SJSA1 (cell line): ENCODE data around the gene IL12A. TPM values are rescaled to one million over a fixed set of nuclear protein-coding genes. Genes with fewer than 3 reads are reported as not detected.

Experiments
- DNase-seq, 2 experiments: peaks; one replicate each; pipeline ENCODE4 v3.0.0-alpha.2; 2015 to 2020; ENCODE audit warnings: low spot score in 2 of 2, low read depth in 1 of 2
- H3K27ac ChIP-seq: fragments of 250-450 bp; sonication (Bioruptor Pico); 2 replicates; pipeline ENCODE4 v1.5.1; 2020; ENCODE audit warnings: mild to moderate bottlenecking, moderate library complexity
- H3K27me3 ChIP-seq: fragments of 250-450 bp; sonication (Bioruptor Pico); replicated peaks from 2 replicates; pipeline ENCODE4 v1.5.1; 2020; ENCODE audit warnings: mild to moderate bottlenecking, moderate library complexity
- H3K36me3 ChIP-seq: fragments of 250-450 bp; sonication (Bioruptor Pico); 2 replicates; pipeline ENCODE4 v1.5.1; 2020; ENCODE audit warnings: mild to moderate bottlenecking
- H3K4me1 ChIP-seq: fragments of 250-450 bp; sonication (Bioruptor Pico); replicated peaks from 2 replicates; pipeline ENCODE4 v1.6.1; 2021; ENCODE audit warnings: mild to moderate bottlenecking
- H3K4me3 ChIP-seq: fragments of 250-450 bp; sonication (Bioruptor Pico); 2 replicates; pipeline ENCODE4 v1.5.1; 2020; ENCODE audit warnings: mild to moderate bottlenecking
- H3K9me3 ChIP-seq: fragments of 250-450 bp; sonication (Bioruptor Pico); replicated peaks from 2 replicates; pipeline ENCODE4 v1.5.1; 2020; ENCODE audit warnings: mild to moderate bottlenecking
- total RNA-seq: library from RNA; depleted of rRNA; stranded (reverse); fragments of >200 nt; shearing (Covaris generic); gene quantifications from 2 replicates; pipeline ENCODE4 v1.2.3, GENCODE V29; 2014

Gene IL12A
- total RNA-seq, 1 experiment from 2014 or later = 5.5 TPM

DNA sequence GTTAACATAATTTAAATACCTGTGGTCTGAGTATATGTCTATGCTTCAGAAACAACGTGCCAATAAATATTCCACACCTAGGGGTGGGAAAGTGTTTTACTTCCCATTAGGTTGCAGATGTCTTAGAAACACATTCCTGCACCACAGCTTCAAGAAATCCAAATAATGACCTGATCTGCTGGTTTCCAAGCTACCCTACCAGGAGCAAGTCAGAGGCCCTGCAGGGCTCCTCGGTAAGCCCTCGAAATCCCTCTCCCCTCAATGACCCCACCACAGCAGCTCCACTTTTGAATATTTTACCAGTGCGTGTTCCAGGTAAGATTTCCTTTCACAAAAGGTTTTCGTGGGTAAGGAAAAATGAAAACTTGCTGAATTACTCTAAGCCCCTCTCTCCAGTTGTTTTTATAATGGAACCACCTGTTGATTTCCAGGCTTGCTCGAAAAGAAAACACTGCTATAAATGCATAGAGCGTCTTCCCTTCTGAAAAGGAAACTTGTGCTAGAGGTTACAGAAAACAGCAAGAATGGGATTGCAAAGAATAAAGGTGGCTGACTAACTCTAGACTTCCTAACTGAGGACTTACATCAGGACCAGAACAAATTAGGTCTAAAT, 12.6 kb downstream of the IL12A start:
- Histone ChIP-seq H3K27me3 (no peaks in the 10 kb centered on the region), H3K27ac (no peak overlapping the region), H3K36me3 (no peaks in the 10 kb centered on the region), H3K9me3 (no peaks in the 10 kb centered on the region), H3K4me3 (no peak overlapping the region), H3K4me1 (peaks cover 2% of the 10 kb centered on the region)
- no peak for DNase-seq

DNA sequence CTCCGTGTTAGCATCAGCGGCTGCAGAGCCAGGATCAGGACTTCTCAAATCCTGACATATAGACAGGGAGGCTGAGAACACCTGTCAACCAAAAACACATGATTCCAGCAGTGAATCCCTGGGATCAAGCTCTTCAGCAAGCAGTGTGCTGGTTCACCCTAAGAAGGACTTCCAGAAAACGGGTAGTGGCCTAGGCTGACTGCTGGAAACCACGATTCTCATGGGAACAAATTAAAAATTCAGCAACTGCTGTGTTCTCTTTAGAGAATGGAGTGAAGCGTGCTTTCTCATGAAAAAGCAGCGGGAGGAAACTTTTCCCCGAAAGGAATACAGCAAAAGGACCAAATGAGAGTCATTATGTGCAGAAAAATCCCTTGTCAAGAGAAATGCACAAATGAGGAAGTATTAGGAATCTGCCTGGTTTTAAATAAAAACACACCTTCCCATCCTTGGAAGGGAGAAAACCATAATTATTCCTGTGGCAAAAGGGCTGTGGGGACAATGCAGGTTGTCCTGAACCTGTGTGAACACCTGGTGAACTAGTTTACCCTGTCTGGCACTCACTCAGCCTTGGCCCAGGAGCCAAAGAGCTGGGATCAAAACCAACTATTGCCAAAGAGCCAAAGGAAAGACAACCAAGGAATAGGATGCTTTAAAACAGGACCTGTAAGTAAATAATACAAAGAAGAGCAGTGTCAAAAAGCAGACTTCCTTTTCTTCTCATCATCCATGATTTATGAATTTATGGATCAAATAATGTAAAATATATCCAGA, 13.4 kb downstream of the IL12A start:
- Histone ChIP-seq H3K9me3 (no peaks in the 10 kb centered on the region), H3K4me3 (no peak overlapping the region), H3K27me3 (no peaks in the 10 kb centered on the region), H3K27ac (no peak overlapping the region), H3K4me1 (no peaks in the 10 kb centered on the region), H3K36me3 (no peaks in the 10 kb centered on the region)
- no peak for DNase-seq

- peak; percentile 58 to 68 for DNase-seq
- Histone ChIP-seq H3K9me3 (no peaks in the 10 kb centered on the region), H3K4me3 (no peak overlapping the region), H3K27ac (no peak overlapping the region), H3K36me3 (no peaks in the 10 kb centered on the region), H3K4me1 (no peaks in the 10 kb centered on the region), H3K27me3 (no peaks in the 10 kb centered on the region)
These were observed 15.0 kb downstream of the IL12A start for GRCh38 chr3:160003520-160004128.

GRCh38 chr3:160005004-160005403, 16.4 kb downstream of the IL12A start:
- H3K27me3 ChIP-seq = no peaks in the 10 kb centered on the region
- no peak overlapping the region for H3K4me3 ChIP-seq
- DNase-seq = no peak
- H3K4me1 ChIP-seq = no peaks in the 10 kb centered on the region
- no peaks in the 10 kb centered on the region for H3K9me3 ChIP-seq
- no peak overlapping the region for H3K27ac ChIP-seq
- no peaks in the 10 kb centered on the region for H3K36me3 ChIP-seq

DNA sequence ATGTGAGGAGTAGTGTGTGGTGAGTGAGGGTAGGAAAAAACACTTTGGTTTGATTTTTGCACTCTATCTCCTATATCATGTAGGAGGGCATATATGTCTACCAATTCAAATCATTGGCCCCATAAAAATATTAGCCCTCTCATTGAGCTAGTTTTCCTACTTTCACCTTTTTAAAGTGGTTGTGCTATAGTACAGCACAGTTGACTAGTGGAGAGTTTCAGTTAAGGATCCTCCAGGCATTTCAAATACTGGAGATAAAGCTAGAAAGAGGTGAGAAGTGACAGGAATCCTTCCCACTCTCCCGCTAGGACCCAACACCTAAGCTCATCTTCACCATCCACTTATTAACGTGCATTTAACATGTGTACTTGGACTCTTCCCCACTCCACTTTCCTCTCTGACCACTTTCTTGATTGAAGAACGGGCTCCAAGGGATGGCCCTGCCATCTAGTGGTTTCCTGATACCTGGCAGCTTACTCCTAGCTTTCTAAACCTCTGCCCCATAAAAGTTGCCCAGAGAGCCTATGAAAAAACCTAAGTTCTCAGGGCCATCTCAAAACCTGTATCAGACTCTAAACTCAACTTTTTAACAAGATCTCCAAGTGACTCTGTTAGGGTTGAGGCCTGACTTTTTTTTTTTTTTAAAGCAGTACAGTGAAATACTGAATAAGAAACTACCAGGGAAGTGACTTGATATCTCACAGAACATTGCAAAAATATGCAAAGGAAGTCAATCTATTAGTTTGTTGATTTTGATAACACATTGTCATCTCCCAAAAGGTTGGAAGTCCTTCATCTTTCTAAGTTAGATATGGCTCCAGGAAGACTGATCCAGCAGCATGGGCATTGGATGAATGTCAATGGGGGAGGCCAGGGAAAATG, 17.9 kb downstream of the IL12A start:
- H3K27me3 ChIP-seq = no peaks in the 10 kb centered on the region
- no peaks in the 10 kb centered on the region for H3K4me1 ChIP-seq
- H3K4me3 ChIP-seq = no peak overlapping the region
- H3K9me3 ChIP-seq = no peaks in the 10 kb centered on the region
- H3K27ac ChIP-seq = no peak overlapping the region
- peak in 1 of 2 experiments; percentile 43 for DNase-seq
- H3K36me3 ChIP-seq = no peaks in the 10 kb centered on the region

DNA sequence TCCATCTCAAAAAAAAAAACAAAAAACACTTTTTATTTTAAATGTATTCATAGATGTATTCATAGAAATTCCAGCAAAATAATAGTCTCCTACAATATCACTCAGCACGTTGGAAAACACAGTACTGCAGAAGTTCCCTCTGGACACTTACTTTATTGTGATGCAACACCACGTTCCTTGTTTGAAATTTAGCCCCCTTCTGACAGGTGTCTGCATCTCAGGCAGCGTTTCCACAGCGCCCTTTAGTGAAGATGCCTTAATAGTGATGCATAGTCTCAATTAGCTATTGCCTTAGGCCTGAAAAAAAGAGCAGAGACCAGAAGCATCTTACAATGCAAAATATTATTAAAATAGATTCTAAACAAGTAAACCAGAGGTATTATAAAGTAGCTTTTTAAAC, 20.3 kb downstream of the IL12A start:
- Histone ChIP-seq H3K4me3 (no peak overlapping the region), H3K36me3 (no peaks in the 10 kb centered on the region), H3K4me1 (no peaks in the 10 kb centered on the region), H3K9me3 (no peaks in the 10 kb centered on the region), H3K27ac (no peak overlapping the region), H3K27me3 (no peaks in the 10 kb centered on the region)
- DNase-seq = no peak

DNA sequence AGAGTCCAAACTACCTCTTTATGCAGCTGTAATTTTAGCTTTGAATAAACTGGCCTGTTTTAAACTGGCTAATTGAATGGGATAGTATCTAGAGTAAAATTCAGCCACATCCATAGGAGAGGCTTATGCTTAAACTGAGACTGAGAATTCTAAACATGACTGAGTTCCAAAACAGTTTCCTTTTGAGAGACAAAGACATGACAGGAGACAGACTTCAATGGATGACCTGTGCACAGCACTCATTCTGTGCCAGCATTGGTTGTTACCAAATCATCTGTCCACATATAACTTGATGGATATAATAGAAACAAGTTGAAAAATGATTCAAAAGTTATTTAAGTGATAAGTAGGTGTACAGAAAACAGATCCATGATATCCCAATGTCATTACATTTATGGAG, 20.9 kb downstream of the IL12A start:
- Histone ChIP-seq H3K36me3 (no peaks in the 10 kb centered on the region), H3K4me3 (no peak overlapping the region), H3K4me1 (no peaks in the 10 kb centered on the region), H3K27ac (no peak overlapping the region), H3K9me3 (no peaks in the 10 kb centered on the region), H3K27me3 (no peaks in the 10 kb centered on the region)
- DNase-seq = no peak

GRCh38 chr3:160010578-160010977, 21.9 kb downstream of the IL12A start:
- Histone ChIP-seq H3K9me3 (no peaks in the 10 kb centered on the region), H3K36me3 (no peaks in the 10 kb centered on the region), H3K4me1 (no peaks in the 10 kb centered on the region), H3K27me3 (no peaks in the 10 kb centered on the region), H3K27ac (no peak overlapping the region), H3K4me3 (no peak overlapping the region)
- no peak for DNase-seq

DNA sequence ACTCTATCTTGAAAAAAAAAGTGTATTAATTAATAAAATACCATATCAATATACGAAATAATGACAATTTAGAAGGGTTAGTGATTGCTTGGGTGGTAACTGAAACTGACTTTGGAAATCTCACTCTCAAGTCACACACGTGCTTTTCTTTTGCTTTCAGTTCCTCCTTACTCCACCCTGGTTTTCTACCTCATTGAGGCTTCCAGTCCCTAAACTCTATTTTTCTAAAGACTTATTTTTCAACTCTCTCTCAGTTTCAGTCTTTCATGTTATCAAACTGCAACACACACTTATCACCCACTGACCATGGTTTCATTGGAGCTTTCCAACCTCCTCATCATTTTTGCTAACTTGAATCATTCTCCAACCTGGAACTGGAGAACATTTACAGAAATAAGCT, 23.5 kb downstream of the IL12A start:
- Histone ChIP-seq H3K4me1 (no peaks in the 10 kb centered on the region), H3K27ac (no peak overlapping the region), H3K4me3 (no peak overlapping the region), H3K9me3 (no peaks in the 10 kb centered on the region), H3K36me3 (no peaks in the 10 kb centered on the region), H3K27me3 (no peaks in the 10 kb centered on the region)
- DNase-seq = no peak

GRCh38 chr3:160016972-160017371, 28.3 kb downstream of the IL12A start:
- DNase-seq = no peak
- no peak overlapping the region for H3K4me3 ChIP-seq
- H3K4me1 ChIP-seq = no peaks in the 10 kb centered on the region
- no peaks in the 10 kb centered on the region for H3K27me3 ChIP-seq
- no peaks in the 10 kb centered on the region for H3K9me3 ChIP-seq
- no peak overlapping the region for H3K27ac ChIP-seq
- H3K36me3 ChIP-seq = no peaks in the 10 kb centered on the region

- Histone ChIP-seq H3K27me3 (no peaks in the 10 kb centered on the region), H3K9me3 (no peaks in the 10 kb centered on the region), H3K27ac (no peak overlapping the region), H3K4me1 (peaks cover 3% of the 10 kb centered on the region; the same call in 1 of the 2 replicates), H3K4me3 (no peak overlapping the region), H3K36me3 (no peaks in the 10 kb centered on the region)
- no peak for DNase-seq
These were observed 30.3 kb downstream of the IL12A start for GRCh38 chr3:160018959-160019358.

DNA sequence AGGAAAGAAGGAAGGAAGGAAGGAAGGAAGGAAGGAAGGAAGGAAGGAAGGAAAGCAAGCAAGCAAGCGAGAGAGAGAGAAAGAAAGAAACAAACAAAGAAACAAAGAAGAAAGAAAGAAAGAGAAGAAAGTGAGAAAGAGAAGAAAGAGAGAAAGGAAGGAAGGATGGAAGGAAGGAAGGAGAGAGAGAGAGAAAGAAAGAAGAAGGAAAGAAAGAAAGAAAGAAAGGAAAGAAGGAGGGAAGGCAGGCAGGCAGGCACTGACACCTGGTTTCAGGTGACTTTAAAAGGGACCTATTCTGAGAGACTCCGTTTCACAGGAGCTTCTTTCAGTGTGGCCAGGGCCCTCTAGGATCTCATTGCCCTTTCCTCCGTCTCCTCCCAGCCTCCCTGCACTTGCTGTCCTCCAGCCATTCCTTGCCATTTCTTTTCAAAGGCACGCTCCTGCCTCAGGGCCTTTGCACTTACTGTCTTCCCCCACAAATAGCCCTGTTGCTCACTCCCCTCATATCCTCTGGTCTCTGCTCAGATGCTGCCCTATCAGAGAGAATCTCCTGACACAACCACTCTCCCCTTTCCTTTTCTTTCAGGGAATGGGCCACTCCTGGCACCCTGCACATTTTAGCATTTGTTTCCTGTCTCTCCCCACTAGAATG, 31.5 kb downstream of the IL12A start:
- Histone ChIP-seq H3K27ac (no peak overlapping the region), H3K4me1 (peaks cover 3% of the 10 kb centered on the region; the same call in 1 of the 2 replicates), H3K4me3 (no peak overlapping the region), H3K36me3 (no peaks in the 10 kb centered on the region), H3K9me3 (no peaks in the 10 kb centered on the region), H3K27me3 (no peaks in the 10 kb centered on the region)
- DNase-seq = no peak

DNA sequence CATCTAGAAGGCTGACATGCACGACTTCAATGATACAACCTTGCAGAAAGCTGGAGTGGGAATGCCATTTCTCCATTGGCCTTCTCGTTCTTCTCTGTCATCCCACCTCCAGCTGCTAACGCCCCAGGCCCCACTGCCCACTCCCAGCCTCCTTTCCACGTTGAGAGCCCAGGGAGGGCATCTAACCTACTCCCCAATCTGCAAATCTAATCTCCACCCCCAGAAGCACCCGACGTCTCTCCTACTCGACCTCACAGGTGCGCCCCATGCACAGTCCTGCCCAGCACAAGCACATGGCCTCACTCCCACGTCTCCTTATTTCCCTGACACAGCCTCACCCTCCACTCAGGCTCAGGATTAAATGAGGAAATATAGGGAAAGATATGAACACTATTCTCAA, 33.4 kb downstream of the IL12A start:
- Histone ChIP-seq H3K36me3 (no peaks in the 10 kb centered on the region), H3K4me1 (peaks cover 4% of the 10 kb centered on the region), H3K27ac (no peak overlapping the region), H3K27me3 (no peaks in the 10 kb centered on the region), H3K9me3 (no peaks in the 10 kb centered on the region), H3K4me3 (no peak overlapping the region)
- no peak for DNase-seq
